Cardiac muscle cell (in vitro differentiated cells and primary cell): ENCODE results near the gene RINL. TPM values are rescaled to one million over a fixed set of nuclear protein-coding genes. Genes with fewer than 3 reads are reported as not detected.

Experiments
- DNase-seq, 2 donors: peaks; one replicate each; pipeline versions ENCODE4 v3.0.0 to v3.0.0-alpha.2; 2010 to 2017; ENCODE audit warnings: low read depth in 1 of 2, low spot score in 1 of 2
- H3K27ac ChIP-seq: fragments of 200-600 bp; sonication (generic); 2 replicates; pipeline ENCODE4 v1.5.1; 2016
- H3K27me3 ChIP-seq: fragments of 200-600 bp; sonication (generic); 2 replicates; pipeline ENCODE4 v1.6.0; 2016; ENCODE audit warnings: control low read depth
- H3K36me3 ChIP-seq: fragments of 200-600 bp; sonication (generic); 2 replicates; pipeline ENCODE4 v1.5.1; 2016; ENCODE audit warnings: control low read depth
- H3K4me1 ChIP-seq: fragments of 200-600 bp; sonication (generic); 2 replicates; pipeline ENCODE4 v1.8.1; 2017; ENCODE audit warnings: low read depth, mild to moderate bottlenecking, mixed run types
- H3K4me3 ChIP-seq: fragments of 200-600 bp; sonication (generic); 2 replicates; pipeline ENCODE4 v1.5.1; 2016; ENCODE audit warnings: mild to moderate bottlenecking
- H3K9me3 ChIP-seq: fragments of 200-600 bp; sonication (generic); 2 replicates; pipeline ENCODE4 v1.5.1; 2017; ENCODE audit warnings: low read depth, mild to moderate bottlenecking, control low read depth
- CTCF ChIP-seq: IDR thresholded peaks from 2 replicates; pipeline ENCODE4 v1.5.1; 2012; ENCODE audit warnings: low read depth, mild to moderate bottlenecking, low read length
- polyA plus RNA-seq: library from polyadenylated mRNA; unstranded; fragments of >200 nt; fragmentation: Nextera tagmentation; extraction: Ambion mirVana; gene quantifications from 2 replicates; pipeline ENCODE4 v1.2.1, GENCODE V29; 2016
- total RNA-seq: library from RNA; depleted of rRNA; stranded (reverse); fragments of >200 nt; gene quantifications from 2 replicates; pipeline ENCODE4 v1.2.3, GENCODE V29; 2016

RINL gene
- total and polyA plus RNA-seq, 2 experiments from 2014 or later: 3.9 to 8.4 TPM

GRCh38 chr19:38900743-38901190, 22.7 kb upstream of the RINL start:
- TF ChIP-seq CTCF: no peak
- H3K27ac ChIP-seq: peak overlapping the region; percentile 89
- no peaks in the 10 kb centered on the region for H3K36me3 ChIP-seq
- H3K27me3 ChIP-seq: peaks cover 22% of the 10 kb centered on the region
- H3K4me1 ChIP-seq: no peaks in the 10 kb centered on the region
- DNase-seq: peak in 1 of 2 donors; percentile 29
- H3K9me3 ChIP-seq: no peaks in the 10 kb centered on the region
- peak overlapping the region; percentile 62 for H3K4me3 ChIP-seq

- Histone ChIP-seq H3K9me3 (no peaks in the 10 kb centered on the region), H3K4me1 (no peaks in the 10 kb centered on the region), H3K36me3 (no peaks in the 10 kb centered on the region), H3K4me3 (peak overlapping the region; percentile 62), H3K27ac (peak overlapping the region; percentile 89), H3K27me3 (peaks cover 22% of the 10 kb centered on the region)
- DNase-seq: no peak
- no peak for TF ChIP-seq CTCF
These were observed 22.1 kb upstream of the RINL start for GRCh38 chr19:38900202-38900629.

- no peak for TF ChIP-seq CTCF
- H3K4me3 ChIP-seq: peak within 1 kb of the TSS; percentile 62
- peak within 1 kb of the TSS; percentile 89 for H3K27ac ChIP-seq
- H3K9me3 ChIP-seq: no peaks in the 10 kb centered on the region
- no peaks in the 10 kb centered on the region for H3K4me1 ChIP-seq
- peaks cover 22% of the 10 kb centered on the region for H3K27me3 ChIP-seq
- H3K36me3 ChIP-seq: no peaks in the 10 kb centered on the region
- DNase-seq: peak; percentile 100
These were observed 21.5 kb upstream of the RINL start, which contains the start of the genes NFKBIB and SIRT2 for GRCh38 chr19:38899447-38900201. Gene NFKBIB (plus strand): TSS chr19:38899969. CDS start chr19:38900033, 64 bp downstream. Gene SIRT2 (minus strand): TSS chr19:38899618. CDS start chr19:38899521, 97 bp downstream.

GRCh38 chr19:38898788-38899446, 20.8 kb upstream of the RINL start:
- peak; percentile 18 to 19 for DNase-seq

GRCh38 chr19:38894968-38895367, 16.9 kb upstream of the RINL start:
- Histone ChIP-seq H3K27me3 (peaks cover 22% of the 10 kb centered on the region), H3K4me1 (no peaks in the 10 kb centered on the region), H3K9me3 (no peaks in the 10 kb centered on the region), H3K4me3 (no peak overlapping the region), H3K27ac (no peak overlapping the region), H3K36me3 (no peaks in the 10 kb centered on the region)
- no peak for TF ChIP-seq CTCF
- DNase-seq: no peak

More at GRCh38 chr19:38898788-38899446, 20.8 kb upstream of the RINL start:
- Histone ChIP-seq H3K27ac (no peak overlapping the region), H3K36me3 (no peaks in the 10 kb centered on the region), H3K4me1 (no peaks in the 10 kb centered on the region), H3K4me3 (peak overlapping the region; percentile 38), H3K27me3 (peaks cover 22% of the 10 kb centered on the region), H3K9me3 (no peaks in the 10 kb centered on the region)
- TF ChIP-seq CTCF: no peak
